HG02798 (cell line): Measurements from ENCODE around the gene TUSC7.

Experiments used
- ATAC-seq: cut with Tn5 transposase; IDR thresholded peaks from one replicate; pipeline ENCODE4 v1.9.1; 2021; ENCODE audit warnings: mild to moderate bottlenecking; ENCODE audit not compliant: unreplicated experiment, poor library complexity

The TUSC7 gene

DNA sequence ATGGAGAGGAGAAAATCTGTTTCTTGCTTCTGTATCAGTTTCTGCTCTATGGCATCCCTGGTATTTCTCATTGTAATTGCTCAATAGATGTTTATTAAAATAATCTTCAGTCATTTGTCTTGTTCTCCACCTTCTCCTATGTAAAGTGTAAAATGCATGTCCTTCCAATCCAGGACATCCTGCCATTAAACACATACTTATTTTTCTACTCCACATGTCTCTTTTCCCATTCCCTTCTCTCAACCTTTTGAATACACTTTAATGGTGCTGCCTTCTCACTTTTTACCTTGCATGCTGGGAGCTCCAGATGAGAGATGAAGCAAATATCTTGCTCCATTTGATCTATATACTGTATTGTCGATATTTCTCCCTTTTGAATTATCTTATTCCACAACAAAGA, 49.7 kb downstream of the TUSC7 start:
- ATAC-seq: no peak
